Activated CD4-positive, alpha-beta T cell treated with anti-CD3 and anti-CD28 coated beads, Interleukin-2, amount 10 ng/mL, durations not matched to agents 24 days and 14 days (primary cell): ENCODE data around the gene SGPP1. TPM values are rescaled to one million over a fixed set of nuclear protein-coding genes. Genes with fewer than 3 reads are reported as not detected.

Experiments used
- DNase-seq: peaks from one replicate; pipeline ENCODE4 v3.0.0; 2022
- H3K27ac Mint-ChIP-seq: one replicate; pipeline ENCODE4 v1.8.0; 2022; ENCODE audit warnings: mild to moderate bottlenecking, mixed read lengths
- H3K27me3 Mint-ChIP-seq: one replicate; pipeline ENCODE4 v1.8.0; 2022; ENCODE audit warnings: mixed read lengths
- H3K36me3 Mint-ChIP-seq: one replicate; pipeline ENCODE4 v1.8.0; 2022; ENCODE audit warnings: low read depth, mild to moderate bottlenecking, mixed read lengths
- H3K4me1 Mint-ChIP-seq: one replicate; pipeline ENCODE4 v1.8.0; 2021; ENCODE audit warnings: mixed read lengths
- H3K4me3 Mint-ChIP-seq: one replicate; pipeline ENCODE4 v1.8.0; 2022; ENCODE audit warnings: mild to moderate bottlenecking, moderate library complexity, mixed read lengths
- H3K9me3 Mint-ChIP-seq: one replicate; pipeline ENCODE4 v1.8.0; 2021; ENCODE audit warnings: mixed read lengths
- intact Hi-C: fragments of 100-400 bp; cut with micrococcal nuclease; formaldehyde crosslinking; loops from one replicate; pipeline ENCODE4 v1.15.1; 2023
- total RNA-seq: library from RNA; stranded (reverse); gene quantifications from 2 replicates; pipeline ENCODE4 v1.2.3, GENCODE V29; 2022

Gene SGPP1, protein sequence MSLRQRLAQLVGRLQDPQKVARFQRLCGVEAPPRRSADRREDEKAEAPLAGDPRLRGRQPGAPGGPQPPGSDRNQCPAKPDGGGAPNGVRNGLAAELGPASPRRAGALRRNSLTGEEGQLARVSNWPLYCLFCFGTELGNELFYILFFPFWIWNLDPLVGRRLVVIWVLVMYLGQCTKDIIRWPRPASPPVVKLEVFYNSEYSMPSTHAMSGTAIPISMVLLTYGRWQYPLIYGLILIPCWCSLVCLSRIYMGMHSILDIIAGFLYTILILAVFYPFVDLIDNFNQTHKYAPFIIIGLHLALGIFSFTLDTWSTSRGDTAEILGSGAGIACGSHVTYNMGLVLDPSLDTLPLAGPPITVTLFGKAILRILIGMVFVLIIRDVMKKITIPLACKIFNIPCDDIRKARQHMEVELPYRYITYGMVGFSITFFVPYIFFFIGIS
- 12.2 and 13.3 TPM in 2 replicates for total RNA-seq

DNA sequence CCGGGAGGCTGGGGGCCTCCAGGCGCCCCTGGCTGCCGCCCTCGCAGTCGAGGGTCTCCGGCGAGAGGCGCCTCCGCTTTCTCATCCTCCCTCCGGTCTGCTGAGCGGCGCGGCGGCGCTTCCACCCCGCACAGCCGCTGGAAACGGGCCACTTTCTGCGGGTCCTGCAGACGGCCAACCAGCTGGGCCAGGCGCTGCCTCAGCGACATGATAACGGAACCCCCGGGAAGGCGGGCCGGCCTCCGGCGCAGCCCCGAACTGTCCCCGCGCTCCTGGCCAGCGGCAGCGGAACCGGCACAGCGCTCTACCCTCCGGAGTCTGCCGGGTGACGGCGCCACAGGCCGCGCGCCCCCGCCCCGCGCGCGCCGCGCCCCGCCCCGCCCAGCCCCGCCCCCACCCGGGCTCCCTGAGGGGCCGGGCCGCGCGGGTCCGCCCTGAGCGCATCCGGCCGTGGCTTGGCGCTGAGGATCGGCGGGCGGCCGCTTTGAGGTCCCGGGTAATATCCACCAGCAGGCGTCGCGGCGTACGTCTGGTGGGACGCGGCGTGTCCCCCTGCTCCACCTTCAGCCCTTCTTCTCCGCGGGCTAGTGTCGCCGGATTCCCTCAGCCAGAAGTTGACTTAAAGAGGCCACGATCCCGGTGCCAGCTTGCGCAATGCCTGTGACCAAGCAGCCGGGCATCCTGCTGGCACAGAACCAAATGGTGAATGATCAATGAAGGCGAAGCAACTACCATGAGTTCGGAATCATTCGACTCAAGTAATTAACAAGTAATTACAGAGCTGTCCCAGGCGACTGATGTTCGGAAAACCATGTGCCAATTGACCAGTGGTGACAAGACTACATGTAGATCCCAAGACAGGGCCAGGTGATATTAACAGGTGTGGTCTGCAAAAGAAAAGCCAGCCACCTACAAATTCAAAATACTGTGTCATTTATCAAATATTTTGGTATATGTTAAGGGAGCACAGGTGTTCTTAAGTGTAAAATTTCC, at the start of gene SGPP1:
SGPP1 (minus strand) TSS at position 330 of the 993 bp plus-strand sequence; CDS start at position 209, 121 bp downstream.
- H3K9me3 Mint-ChIP-seq: no peaks in the 10 kb centered on the region
- intact Hi-C loops: loop anchor here (1.0 to 10.0 kb wide), 5 partner anchors 42 to 253 kb away; partner anchors contain the start of genes PPP2R5E and SYNE2
- peaks cover 31% of the 10 kb centered on the region for H3K4me1 Mint-ChIP-seq
- peak within 1 kb of the TSS; percentile 100 for H3K4me3 Mint-ChIP-seq
- peak within 1 kb of the TSS; percentile 98 for H3K27ac Mint-ChIP-seq
- peaks cover 19% of the 10 kb centered on the region for H3K27me3 Mint-ChIP-seq
- H3K36me3 Mint-ChIP-seq: peaks cover 6% of the 10 kb centered on the region
- peak; percentile 94 for DNase-seq

DNA sequence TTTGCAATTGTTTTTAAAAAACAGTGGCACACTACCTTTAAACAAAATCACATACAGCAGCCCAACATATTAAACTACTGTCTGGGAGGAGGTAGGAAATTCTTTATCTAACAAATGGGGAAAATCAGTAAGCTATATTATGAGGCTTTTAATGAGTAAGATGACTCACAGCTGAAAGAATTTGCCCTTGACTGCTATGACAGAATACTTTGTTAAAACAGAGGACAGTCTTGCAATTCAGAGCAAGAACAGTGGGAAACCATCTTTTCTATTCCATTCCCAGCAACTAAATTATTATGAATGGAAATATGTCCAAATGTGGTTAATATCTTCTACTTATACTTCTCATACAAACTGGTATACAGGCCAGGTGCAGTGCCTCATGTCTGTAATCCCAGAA, 49.2 kb upstream of the SGPP1 start:
- DNase-seq: no peak
- intact Hi-C loops: no loop called here
- no peaks in the 10 kb centered on the region for H3K36me3 Mint-ChIP-seq
- H3K9me3 Mint-ChIP-seq: no peaks in the 10 kb centered on the region
- H3K4me1 Mint-ChIP-seq: peaks cover 3% of the 10 kb centered on the region
- no peak overlapping the region for H3K27ac Mint-ChIP-seq
- no peaks in the 10 kb centered on the region for H3K27me3 Mint-ChIP-seq
- no peak overlapping the region for H3K4me3 Mint-ChIP-seq

DNA sequence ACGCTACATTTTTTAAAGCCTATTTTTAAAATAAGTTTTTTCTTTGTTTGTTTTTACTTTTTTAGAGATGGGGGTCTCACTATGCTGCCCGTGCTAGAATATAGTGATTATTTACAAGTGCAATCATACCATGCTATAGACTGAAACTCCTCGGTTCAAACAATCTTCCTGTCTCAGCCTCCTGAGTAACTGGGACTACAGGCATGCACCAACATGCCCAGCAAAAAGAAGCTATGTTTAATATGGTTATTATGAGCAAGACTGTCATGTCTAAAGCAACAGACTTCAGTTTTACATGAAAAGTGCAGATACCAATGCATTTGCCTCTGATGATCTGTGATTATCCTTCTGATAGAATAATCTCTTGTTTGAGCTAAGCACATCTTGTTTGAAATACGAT, 45.6 kb upstream of the SGPP1 start:
- Mint-ChIP-seq H3K4me1 (peaks cover 9% of the 10 kb centered on the region), H3K27me3 (no peaks in the 10 kb centered on the region), H3K27ac (no peak overlapping the region), H3K4me3 (no peak overlapping the region), H3K9me3 (no peaks in the 10 kb centered on the region), H3K36me3 (no peaks in the 10 kb centered on the region)
- intact Hi-C loops: no loop called here
- no peak for DNase-seq

DNA sequence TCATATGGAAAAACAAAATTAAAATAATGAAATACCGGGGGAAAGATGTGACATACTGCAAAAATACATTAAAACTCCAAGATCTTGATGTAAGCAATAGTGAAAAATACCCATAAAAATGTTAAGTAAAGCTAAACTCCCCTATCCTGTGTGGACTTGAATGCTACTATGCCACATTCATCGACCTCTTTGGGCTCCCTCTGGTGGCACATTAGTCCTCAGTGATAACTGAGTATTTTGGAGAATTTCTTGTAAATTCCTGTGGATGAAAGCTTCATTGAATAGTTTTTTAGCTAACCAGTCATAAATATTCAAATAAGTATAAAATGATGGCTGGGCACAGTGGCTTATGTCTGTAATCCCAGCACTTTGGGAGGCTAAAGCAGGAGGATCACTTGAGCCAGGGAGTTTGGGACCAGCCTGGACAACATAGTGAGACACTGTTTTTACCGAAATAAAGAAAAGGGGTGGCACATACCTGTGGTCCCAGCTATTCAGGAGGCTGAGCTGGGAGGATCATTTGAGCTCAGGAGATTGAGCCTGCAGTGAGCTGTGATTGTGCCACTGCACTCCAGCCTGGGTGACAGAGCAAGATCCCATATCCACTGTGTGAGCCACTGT, 42.4 kb upstream of the SGPP1 start:
- DNase-seq: peak; percentile 87

DNA sequence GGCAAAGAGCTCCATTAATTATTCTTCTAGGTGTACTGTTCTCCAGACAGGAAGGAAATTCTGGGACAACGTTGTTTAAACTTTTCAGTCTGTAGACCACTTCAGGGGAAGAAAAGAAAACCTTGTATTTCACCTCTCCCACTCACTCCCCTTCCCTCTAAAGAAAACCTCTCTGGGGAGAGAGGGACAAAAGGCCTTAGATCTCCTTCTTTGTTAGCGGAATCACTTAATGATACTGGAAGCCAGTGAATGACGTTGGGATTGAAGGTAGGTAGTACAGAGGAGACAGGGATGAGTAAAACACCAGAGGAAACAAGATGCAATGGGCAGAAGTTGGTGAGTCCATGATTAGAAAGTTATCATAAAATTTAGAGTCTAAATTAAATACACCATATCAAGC, 38.7 kb upstream of the SGPP1 start:
- Mint-ChIP-seq H3K9me3 (no peaks in the 10 kb centered on the region), H3K4me1 (peaks cover 5% of the 10 kb centered on the region), H3K4me3 (no peak overlapping the region), H3K36me3 (no peaks in the 10 kb centered on the region), H3K27me3 (no peaks in the 10 kb centered on the region), H3K27ac (no peak overlapping the region)
- intact Hi-C loops: loop anchor here (10.0 kb wide), 1 partner anchor 292 kb away; no protein-coding TSS in a partner anchor
- DNase-seq: no peak

More for the DNA sequence above, 42.4 kb upstream of the SGPP1 start:
- no peaks in the 10 kb centered on the region for H3K9me3 Mint-ChIP-seq
- no peaks in the 10 kb centered on the region for H3K27me3 Mint-ChIP-seq
- H3K4me3 Mint-ChIP-seq: no peak overlapping the region
- no peak overlapping the region for H3K27ac Mint-ChIP-seq
- peaks cover 9% of the 10 kb centered on the region for H3K4me1 Mint-ChIP-seq
- intact Hi-C loops: loop anchor here (1.0 kb wide), 2 partner anchors 42 to 381 kb away; partner anchors contain the start of gene SGPP1
- H3K36me3 Mint-ChIP-seq: no peaks in the 10 kb centered on the region

DNA sequence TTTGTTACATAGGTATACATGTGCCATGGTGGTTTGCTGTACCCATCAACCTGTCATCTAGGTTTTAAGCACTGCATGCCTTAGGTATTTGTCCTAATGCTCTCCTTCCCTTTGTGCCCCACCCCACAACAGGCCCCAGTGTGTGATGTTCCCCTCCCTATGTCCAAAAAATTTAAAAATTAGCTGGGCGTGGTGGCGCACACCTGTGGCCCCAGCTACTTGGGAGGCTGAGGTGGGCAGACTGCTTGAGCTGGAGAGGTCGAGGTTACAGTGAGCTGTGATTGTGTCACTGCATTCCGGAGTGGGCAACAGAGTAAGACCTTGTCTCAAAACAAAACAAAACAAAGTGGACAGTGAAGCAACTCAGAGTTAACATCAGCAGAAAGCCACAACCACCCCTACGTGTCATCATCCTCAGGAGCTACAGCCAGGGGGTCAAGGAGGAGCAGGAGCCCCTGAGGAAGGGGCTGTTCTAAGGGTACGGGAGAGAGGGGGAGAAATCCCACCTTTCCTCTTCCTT, 36.8 kb upstream of the SGPP1 start:
- Mint-ChIP-seq H3K36me3 (no peaks in the 10 kb centered on the region), H3K27ac (no peak overlapping the region), H3K4me1 (peaks cover 9% of the 10 kb centered on the region), H3K4me3 (no peak overlapping the region), H3K27me3 (no peaks in the 10 kb centered on the region), H3K9me3 (no peaks in the 10 kb centered on the region)
- DNase-seq: no peak
- intact Hi-C loops: loop anchor here (5.0 to 10.0 kb wide), 2 partner anchors 122 to 290 kb away; partner anchors contain the start of gene WDR89

DNA sequence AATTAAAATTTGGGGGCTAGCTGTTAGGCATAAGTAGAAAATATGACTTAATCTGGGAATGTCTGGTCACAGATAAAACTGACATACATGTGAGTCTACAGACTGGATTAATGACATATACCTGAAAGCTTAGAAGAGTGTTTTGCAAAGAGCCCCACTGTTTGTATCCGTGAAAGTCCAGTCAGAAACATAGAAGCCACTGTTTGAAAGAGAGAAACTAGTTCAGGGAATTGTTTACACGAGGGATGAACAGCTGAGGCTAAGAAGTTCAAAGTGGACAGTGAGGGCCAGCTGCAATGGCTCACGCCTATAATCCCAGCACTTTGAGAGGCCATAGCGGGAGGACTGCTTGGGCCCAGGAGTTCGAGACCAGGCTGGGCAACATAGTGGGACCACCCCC, 36.2 kb upstream of the SGPP1 start:
- Mint-ChIP-seq H3K4me3 (no peak overlapping the region), H3K27me3 (no peaks in the 10 kb centered on the region), H3K4me1 (peaks cover 13% of the 10 kb centered on the region), H3K27ac (no peak overlapping the region), H3K36me3 (no peaks in the 10 kb centered on the region), H3K9me3 (no peaks in the 10 kb centered on the region)
- no peak for DNase-seq
- intact Hi-C loops: loop anchor here (5.0 to 10.0 kb wide), 2 partner anchors 122 to 289 kb away; partner anchors contain the start of gene WDR89

DNA sequence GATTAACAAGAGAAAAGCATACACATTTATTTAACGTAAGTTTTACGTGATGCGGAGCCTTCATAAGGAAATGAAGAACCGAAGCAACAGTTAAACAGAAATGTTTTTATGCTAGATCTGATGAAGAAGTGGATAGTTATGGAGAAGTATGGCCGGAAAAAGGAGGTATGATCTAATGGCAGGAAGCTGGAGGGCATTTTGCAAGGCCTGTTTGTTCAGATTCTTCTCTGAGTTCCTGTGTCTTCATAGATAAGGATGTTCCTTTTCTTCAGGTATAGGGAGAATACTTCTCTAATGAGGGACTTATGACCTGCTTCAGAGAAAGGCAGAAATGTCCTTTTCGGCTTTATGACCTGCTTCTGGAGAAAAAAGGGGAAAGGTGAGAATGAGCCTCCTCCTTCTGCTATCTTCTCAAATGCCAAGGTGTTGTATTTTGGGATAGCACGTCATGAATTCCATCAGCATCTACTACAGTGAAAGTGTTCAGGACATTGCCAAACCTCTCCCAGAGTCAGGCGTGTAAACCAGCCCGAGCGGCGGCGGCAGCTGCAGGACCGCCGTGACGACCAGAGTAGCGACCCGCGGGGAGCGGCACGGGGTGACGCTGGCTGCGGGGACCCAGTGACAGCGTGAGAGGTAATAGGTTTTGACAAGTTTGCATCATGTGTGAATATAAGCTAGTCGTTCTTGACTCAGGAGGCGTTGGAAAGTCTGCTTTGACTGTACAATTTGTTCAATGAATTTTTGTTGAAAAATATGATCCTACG, 33.7 kb upstream of the SGPP1 start:
- Mint-ChIP-seq H3K27me3 (no peaks in the 10 kb centered on the region), H3K9me3 (no peaks in the 10 kb centered on the region), H3K27ac (peak overlapping the region; percentile 6), H3K4me3 (no peak overlapping the region), H3K4me1 (peaks cover 11% of the 10 kb centered on the region), H3K36me3 (no peaks in the 10 kb centered on the region)
- no peak for DNase-seq
- intact Hi-C loops: loop anchor here (5.0 to 10.0 kb wide), 2 partner anchors 119 to 287 kb away; partner anchors contain the start of gene WDR89

DNA sequence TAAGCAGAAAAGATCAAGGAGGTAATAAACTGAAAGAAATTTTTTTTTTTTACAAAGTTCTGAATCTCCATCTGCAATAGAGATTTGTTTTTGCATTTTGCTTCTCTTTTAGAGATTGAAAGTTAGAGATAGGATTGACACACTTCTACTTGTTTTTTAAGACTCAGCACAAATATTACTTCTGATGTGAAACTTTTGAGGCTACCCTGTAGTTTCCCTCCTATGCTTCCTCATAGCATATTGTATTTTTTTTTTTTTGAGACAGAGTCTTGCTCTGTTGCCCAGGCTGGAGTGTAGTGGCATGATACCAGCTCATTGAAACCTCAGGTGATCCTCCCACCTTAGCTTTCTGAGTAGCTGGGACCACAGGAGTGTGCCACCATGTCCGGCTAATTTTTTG, 32.1 kb upstream of the SGPP1 start:
- peaks cover 11% of the 10 kb centered on the region for H3K4me1 Mint-ChIP-seq
- H3K36me3 Mint-ChIP-seq: no peaks in the 10 kb centered on the region
- DNase-seq: no peak
- H3K27ac Mint-ChIP-seq: peak overlapping the region; percentile 93
- H3K27me3 Mint-ChIP-seq: no peaks in the 10 kb centered on the region
- no peaks in the 10 kb centered on the region for H3K9me3 Mint-ChIP-seq
- peak overlapping the region; percentile 81 for H3K4me3 Mint-ChIP-seq
- intact Hi-C loops: loop anchor here (5.0 to 10.0 kb wide), 2 partner anchors 118 to 285 kb away; partner anchors contain the start of gene WDR89

DNA sequence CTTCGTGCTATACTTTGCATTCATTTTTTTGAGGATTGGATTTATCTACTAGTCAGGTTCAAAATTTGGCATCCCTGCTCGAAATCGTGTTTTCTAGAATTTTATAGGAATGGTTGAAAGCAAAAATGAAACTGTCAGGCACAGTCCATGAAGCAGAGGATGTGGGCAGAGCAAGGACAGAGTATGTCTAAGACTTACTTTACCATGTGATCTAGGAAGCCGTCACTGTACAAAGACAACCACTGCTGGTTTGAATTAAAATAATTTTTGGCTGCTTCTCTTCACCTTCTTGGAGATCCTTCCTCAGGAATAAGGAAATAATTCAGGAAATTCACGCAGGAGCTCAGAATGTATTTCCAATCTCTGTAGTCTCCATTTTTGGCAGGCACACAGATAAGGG, 31.6 kb upstream of the SGPP1 start:
- Mint-ChIP-seq H3K27ac (peak overlapping the region; percentile 93), H3K27me3 (no peaks in the 10 kb centered on the region), H3K36me3 (no peaks in the 10 kb centered on the region), H3K9me3 (no peaks in the 10 kb centered on the region), H3K4me3 (peak overlapping the region; percentile 81), H3K4me1 (peaks cover 11% of the 10 kb centered on the region)
- intact Hi-C loops: no loop called here
- peak; percentile 80 for DNase-seq

DNA sequence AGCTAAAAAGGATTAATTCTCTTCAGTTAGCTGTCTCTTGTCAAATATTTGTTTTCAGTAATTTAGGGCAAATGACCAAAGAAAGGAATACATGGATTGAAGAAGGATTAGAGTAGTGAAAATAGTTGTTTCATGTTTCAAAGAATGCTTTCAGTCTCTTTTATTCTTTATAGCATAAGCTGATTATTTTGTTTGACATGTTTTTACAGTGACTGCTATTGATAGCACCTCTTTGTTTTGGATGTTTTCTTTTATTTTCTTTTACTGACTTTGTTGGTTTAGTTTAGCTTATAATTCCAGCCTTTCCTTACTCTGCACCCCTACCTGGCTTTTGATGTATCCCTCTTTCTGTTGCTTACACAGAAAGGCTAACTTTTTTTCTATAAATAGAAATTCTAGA, 29.3 kb upstream of the SGPP1 start:
- DNase-seq: no peak
- Mint-ChIP-seq H3K4me3 (no peak overlapping the region), H3K4me1 (peaks cover 17% of the 10 kb centered on the region), H3K27me3 (peaks cover 3% of the 10 kb centered on the region), H3K36me3 (no peaks in the 10 kb centered on the region), H3K27ac (no peak overlapping the region), H3K9me3 (no peaks in the 10 kb centered on the region)
- intact Hi-C loops: no loop called here

DNA sequence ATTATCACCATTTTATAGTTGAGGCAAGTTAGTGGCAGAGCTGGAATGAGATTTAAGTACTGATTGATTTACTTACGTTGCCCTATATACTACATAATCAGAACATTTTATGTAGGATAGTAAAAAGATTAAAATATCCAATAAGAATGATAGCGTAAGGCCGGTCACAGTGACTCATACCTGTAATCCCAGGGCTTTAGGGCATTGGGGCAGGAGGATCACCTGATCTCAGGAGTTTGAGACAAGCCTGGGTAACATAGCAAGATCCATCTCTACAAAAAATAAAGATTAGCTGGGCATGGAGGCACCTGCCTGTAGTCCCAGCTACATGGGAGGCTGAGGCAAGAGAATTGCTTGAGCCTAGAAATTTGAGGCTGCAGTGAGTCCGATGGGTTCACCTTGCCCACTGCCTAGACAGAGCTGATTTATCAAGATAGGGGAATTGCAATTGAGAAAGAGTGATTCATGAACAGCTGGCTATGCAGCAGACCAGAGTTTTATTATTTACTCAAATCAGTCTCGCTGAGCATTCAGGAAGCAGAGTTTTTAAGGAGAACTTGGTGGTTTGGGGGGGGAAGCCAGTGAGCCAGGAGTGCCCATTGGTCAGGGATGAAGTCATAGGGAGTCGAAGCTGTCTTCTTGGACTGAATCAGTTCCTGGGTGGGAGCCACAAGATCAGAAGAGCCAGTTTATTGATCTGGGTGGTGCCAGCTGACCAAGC, 24.7 kb upstream of the SGPP1 start:
- Mint-ChIP-seq H3K27me3 (peaks cover 3% of the 10 kb centered on the region), H3K4me3 (no peak overlapping the region)
- intact Hi-C loops: no loop called here

More for the DNA sequence above, 24.7 kb upstream of the SGPP1 start:
- H3K4me1 Mint-ChIP-seq: peaks cover 6% of the 10 kb centered on the region
- H3K36me3 Mint-ChIP-seq: no peaks in the 10 kb centered on the region
- DNase-seq: no peak
- no peak overlapping the region for H3K27ac Mint-ChIP-seq
- H3K9me3 Mint-ChIP-seq: no peaks in the 10 kb centered on the region
